Measurements from ENCODE around the gene LPP. TPM values are rescaled to one million over a fixed set of nuclear protein-coding genes. Genes with fewer than 3 reads are reported as not detected.
A peak's percentile ranks its signal among the peaks of the same experiment; 100 is the strongest.

The LPP gene
- total and polyA plus RNA-seq, 2 of the 13 experiments (the other 11 are each of a cell fraction or from before 2014, with no cell fraction given), result 19.2 to 29.9 TPM

DNA sequence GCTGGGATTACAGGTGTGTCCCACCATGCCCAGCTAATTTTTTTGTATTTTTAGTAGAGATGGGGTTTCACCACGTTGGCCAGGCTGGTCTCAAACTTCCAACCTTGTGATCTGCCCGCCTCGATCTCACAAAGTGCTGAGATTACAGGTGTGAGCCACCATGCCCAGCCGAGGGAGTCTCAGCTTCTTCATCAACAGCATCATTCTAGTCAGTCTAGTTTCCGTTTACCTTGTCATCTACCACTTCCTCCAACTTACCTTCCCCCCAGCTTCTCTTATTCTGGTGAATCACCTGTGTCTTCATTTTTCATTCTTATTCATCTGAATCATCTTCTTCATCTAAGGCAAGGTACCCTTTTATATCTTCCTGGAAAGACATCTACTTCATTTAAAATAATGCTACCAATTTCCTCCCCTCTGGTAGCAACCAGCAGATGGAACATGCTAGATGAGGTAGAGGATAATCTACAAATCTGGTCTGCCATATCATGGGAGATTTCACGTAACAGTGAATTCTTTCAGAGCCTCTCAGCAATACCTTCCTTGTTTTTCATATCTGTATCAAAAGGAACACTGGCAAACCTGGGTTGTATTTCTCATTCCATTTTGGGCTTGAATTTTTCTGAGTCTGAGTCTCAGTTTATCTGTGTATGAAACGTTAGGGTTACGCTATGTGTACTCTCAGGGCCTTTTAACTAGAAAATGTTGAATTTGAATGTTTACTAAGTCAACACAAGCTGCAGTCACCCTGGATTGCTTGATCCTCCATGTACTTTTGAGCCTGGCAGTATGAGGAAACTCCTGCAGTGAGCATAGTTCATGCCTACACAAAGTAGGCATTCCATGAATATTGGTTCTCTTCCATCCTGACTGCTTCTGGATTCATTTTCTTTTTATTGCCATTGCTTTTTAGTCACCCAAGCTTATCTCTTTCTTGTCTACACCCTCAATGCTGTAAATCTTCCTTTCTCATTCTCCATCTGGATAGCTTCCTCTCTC lies 16.8 kb downstream of the LPP start (continued):
- TF ChIP-seq, protein P1, sequence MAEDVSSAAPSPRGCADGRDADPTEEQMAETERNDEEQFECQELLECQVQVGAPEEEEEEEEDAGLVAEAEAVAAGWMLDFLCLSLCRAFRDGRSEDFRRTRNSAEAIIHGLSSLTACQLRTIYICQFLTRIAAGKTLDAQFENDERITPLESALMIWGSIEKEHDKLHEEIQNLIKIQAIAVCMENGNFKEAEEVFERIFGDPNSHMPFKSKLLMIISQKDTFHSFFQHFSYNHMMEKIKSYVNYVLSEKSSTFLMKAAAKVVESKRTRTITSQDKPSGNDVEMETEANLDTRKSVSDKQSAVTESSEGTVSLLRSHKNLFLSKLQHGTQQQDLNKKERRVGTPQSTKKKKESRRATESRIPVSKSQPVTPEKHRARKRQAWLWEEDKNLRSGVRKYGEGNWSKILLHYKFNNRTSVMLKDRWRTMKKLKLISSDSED (CRISPR knock-in tag; IDR thresholded peaks at IDR 0.05), result no peak
- peak; percentile 23; the same call in 1 of the 2 replicates for TF ChIP-seq SMARCC2 (IDR thresholded peaks at IDR 0.05)
- no peak for TF ChIP-seq ZNF138 (CRISPR knock-in tag; IDR thresholded peaks at IDR 0.05; ENCODE audit: low read depth)
- TF ChIP-seq, protein P2, sequence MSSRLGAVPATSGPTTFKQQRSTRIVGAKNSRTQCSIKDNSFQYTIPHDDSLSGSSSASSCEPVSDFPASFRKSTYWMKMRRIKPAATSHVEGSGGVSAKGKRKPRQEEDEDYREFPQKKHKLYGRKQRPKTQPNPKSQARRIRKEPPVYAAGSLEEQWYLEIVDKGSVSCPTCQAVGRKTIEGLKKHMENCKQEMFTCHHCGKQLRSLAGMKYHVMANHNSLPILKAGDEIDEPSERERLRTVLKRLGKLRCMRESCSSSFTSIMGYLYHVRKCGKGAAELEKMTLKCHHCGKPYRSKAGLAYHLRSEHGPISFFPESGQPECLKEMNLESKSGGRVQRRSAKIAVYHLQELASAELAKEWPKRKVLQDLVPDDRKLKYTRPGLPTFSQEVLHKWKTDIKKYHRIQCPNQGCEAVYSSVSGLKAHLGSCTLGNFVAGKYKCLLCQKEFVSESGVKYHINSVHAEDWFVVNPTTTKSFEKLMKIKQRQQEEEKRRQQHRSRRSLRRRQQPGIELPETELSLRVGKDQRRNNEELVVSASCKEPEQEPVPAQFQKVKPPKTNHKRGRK (CRISPR knock-in tag; IDR thresholded peaks at IDR 0.05), result no peak
- TF ChIP-seq EEA1 (CRISPR knock-in tag; IDR thresholded peaks at IDR 0.05; ENCODE audit: borderline replicate concordance), result no peak
- TF ChIP-seq, protein P3, sequence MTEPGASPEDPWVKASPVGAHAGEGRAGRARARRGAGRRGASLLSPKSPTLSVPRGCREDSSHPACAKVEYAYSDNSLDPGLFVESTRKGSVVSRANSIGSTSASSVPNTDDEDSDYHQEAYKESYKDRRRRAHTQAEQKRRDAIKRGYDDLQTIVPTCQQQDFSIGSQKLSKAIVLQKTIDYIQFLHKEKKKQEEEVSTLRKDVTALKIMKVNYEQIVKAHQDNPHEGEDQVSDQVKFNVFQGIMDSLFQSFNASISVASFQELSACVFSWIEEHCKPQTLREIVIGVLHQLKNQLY (CRISPR knock-in tag; IDR thresholded peaks at IDR 0.05), result peak; percentile 61; the same call in 1 of the 2 replicates
- TF ChIP-seq RFX3 (CRISPR knock-in tag; IDR thresholded peaks at IDR 0.05), result no peak
- TF ChIP-seq YY1 (IDR thresholded peaks at IDR 0.05; ENCODE audit: insufficient read depth, insufficient replicate concordance, low read depth, low read length), result peak; percentile 18
- TF ChIP-seq POGZ (CRISPR knock-in tag; IDR thresholded peaks at IDR 0.05), result peak; percentile 83; the same call in 1 of the 2 replicates
- TF ChIP-seq SIX1 (CRISPR knock-in tag; IDR thresholded peaks at IDR 0.05; ENCODE audit: borderline replicate concordance), result peak; percentile 84
- peak; percentile 91 for TF ChIP-seq CEBPG (CRISPR knock-in tag; IDR thresholded peaks at IDR 0.05)
- peak; percentile 59; the same call in 1 of the 2 replicates for TF ChIP-seq ZFP90 (CRISPR knock-in tag; IDR thresholded peaks at IDR 0.05; ENCODE audit: borderline replicate concordance)
- TF ChIP-seq, protein P4, sequence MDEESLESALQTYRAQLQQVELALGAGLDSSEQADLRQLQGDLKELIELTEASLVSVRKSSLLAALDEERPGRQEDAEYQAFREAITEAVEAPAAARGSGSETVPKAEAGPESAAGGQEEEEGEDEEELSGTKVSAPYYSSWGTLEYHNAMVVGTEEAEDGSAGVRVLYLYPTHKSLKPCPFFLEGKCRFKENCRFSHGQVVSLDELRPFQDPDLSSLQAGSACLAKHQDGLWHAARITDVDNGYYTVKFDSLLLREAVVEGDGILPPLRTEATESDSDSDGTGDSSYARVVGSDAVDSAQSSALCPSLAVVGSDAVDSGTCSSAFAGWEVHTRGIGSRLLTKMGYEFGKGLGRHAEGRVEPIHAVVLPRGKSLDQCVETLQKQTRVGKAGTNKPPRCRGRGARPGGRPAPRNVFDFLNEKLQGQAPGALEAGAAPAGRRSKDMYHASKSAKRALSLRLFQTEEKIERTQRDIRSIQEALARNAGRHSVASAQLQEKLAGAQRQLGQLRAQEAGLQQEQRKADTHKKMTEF (CRISPR knock-in tag; IDR thresholded peaks at IDR 0.05), result peak; percentile 96
- no peak for TF ChIP-seq ZNF674 (CRISPR knock-in tag; IDR thresholded peaks at IDR 0.05; ENCODE audit: low read depth)
- TF ChIP-seq, protein P5, sequence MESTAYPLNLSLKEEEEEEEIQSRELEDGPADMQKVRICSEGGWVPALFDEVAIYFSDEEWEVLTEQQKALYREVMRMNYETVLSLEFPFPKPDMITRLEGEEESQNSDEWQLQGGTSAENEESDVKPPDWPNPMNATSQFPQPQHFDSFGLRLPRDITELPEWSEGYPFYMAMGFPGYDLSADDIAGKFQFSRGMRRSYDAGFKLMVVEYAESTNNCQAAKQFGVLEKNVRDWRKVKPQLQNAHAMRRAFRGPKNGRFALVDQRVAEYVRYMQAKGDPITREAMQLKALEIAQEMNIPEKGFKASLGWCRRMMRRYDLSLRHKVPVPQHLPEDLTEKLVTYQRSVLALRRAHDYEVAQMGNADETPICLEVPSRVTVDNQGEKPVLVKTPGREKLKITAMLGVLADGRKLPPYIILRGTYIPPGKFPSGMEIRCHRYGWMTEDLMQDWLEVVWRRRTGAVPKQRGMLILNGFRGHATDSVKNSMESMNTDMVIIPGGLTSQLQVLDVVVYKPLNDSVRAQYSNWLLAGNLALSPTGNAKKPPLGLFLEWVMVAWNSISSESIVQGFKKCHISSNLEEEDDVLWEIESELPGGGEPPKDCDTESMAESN (CRISPR knock-in tag; conservative IDR thresholded peaks at IDR 0.05), result peak; percentile 42; the same call in 1 of the 2 replicates
- TF ChIP-seq MXD4 (CRISPR knock-in tag; IDR thresholded peaks at IDR 0.05), result peak; percentile 64; the same call in 1 of the 2 replicates
- TF ChIP-seq, protein P6, sequence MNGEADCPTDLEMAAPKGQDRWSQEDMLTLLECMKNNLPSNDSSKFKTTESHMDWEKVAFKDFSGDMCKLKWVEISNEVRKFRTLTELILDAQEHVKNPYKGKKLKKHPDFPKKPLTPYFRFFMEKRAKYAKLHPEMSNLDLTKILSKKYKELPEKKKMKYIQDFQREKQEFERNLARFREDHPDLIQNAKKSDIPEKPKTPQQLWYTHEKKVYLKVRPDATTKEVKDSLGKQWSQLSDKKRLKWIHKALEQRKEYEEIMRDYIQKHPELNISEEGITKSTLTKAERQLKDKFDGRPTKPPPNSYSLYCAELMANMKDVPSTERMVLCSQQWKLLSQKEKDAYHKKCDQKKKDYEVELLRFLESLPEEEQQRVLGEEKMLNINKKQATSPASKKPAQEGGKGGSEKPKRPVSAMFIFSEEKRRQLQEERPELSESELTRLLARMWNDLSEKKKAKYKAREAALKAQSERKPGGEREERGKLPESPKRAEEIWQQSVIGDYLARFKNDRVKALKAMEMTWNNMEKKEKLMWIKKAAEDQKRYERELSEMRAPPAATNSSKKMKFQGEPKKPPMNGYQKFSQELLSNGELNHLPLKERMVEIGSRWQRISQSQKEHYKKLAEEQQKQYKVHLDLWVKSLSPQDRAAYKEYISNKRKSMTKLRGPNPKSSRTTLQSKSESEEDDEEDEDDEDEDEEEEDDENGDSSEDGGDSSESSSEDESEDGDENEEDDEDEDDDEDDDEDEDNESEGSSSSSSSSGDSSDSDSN (CRISPR knock-in tag; IDR thresholded peaks at IDR 0.05), result no peak
- peak; percentile 74 for TF ChIP-seq ZEB1 (IDR thresholded peaks at IDR 0.05; ENCODE audit: insufficient replicate concordance, low read depth)
- TF ChIP-seq ZNF543 (CRISPR knock-in tag; IDR thresholded peaks at IDR 0.05), result no peak
